ENCODE data around the gene FAM181B.
"Not testable (repeated sequence)": the region's sequence is repeated elsewhere in the genome, so short reads cannot be mapped to it uniquely, and the experiment has no call there.

FAM181B gene

DNA sequence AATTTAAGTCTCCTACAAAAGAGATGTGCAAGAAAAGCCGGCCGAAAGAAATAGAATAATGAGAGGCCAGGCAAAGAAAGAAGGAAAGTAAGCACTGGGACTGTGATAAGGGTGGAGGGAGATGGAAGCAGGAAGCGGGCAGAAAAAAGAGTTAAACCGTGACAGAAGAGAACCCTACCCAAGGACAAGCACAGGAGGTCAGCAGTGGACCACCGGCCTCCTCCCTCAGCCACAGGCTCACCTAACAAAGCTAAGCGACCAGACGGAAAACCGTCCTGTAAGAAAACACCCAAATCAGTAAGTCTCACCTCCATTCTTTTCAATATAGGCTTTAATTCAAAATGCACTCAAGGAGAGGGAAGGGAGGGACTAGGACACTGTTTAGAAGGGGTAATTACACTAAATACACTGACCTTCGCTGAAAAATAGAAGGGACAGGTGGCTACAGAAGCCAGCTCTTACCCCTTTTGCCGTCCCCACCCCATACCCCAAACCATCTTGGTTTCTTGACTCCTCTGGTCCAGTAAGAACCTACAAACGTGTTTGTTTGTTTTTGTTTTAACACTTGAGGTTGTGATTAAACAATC lies 1.9 kb downstream of the FAM181B start:
- peak; percentile 37 for DNase-seq

DNA sequence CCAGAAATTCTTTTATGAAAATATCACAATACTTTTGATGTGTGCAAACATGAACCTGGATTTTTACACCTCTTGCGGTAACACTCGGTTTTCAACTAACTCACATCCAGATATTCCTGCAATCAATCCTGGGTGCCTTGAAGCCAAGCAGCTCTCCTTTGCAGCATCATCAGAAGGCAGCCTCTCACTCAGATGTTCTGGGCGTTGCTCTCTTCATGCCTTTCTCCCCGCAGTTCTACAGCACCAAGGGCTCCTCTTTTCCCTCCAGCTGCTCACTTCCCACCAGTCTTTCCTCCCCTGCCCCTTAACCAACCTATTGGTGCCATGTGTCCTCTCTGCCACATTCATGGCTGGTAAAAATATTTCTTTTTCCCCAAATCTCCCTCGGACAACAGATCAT lies 2.9 kb downstream of the FAM181B start:
- no peak for DNase-seq

DNA sequence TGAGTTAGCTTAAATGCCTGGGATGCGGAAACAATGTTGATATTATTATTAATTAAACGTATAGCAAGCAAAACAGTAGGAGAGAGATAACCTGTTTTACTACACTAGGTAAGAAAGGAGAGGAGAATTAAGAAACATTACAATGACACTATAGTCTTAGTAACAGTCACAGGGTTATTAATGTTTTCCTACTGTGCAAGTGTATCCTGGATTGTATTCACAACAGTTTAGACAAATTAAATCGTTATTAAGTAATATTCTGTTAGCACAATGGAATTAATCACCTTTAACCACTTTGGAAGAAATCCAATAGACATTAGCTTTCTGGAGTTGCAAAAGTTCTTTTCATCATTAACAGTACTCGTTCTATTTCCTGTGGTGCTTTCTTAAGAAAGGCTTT lies 3.4 kb downstream of the FAM181B start:
- DNase-seq = no peak

DNA sequence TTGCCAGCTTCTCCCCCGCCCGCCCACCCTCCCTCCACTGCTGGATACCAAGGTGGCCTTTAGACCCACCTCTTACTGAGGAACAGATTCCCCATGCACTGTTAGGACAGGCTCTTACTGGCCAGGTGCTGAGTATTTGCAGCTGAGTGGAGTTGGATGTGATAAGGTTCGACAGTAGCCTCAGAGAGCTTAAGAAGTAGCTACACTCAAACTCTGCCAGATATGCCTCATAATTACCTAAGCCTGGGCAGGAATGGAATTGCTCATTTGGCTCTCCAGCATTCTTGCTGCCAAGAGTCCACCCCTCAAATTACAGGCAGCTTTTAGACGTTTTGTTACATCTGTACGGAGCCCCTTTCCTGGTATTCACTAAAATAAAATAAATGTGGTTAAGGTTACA lies 9.6 kb downstream of the FAM181B start:
- no peak for DNase-seq

DNA sequence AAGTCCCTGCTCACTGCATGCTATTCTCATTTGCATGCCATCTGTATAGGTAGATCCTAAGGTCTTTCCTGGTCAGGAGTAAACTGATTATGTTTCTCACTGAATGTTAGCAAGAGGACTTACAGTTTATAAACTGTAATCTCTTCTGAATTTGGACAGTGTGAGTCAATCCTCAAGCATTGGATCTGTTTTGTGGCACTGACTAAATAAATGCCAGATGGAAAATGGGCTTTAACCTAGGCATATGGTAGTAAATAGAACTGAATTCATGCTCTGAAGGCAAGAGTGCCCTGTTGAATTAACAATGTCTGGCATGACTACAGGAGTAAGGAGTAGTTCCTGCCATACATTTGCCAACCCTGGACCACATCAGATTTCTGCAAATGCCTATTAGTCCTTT lies 11.4 kb downstream of the FAM181B start:
- no peak for DNase-seq

DNA sequence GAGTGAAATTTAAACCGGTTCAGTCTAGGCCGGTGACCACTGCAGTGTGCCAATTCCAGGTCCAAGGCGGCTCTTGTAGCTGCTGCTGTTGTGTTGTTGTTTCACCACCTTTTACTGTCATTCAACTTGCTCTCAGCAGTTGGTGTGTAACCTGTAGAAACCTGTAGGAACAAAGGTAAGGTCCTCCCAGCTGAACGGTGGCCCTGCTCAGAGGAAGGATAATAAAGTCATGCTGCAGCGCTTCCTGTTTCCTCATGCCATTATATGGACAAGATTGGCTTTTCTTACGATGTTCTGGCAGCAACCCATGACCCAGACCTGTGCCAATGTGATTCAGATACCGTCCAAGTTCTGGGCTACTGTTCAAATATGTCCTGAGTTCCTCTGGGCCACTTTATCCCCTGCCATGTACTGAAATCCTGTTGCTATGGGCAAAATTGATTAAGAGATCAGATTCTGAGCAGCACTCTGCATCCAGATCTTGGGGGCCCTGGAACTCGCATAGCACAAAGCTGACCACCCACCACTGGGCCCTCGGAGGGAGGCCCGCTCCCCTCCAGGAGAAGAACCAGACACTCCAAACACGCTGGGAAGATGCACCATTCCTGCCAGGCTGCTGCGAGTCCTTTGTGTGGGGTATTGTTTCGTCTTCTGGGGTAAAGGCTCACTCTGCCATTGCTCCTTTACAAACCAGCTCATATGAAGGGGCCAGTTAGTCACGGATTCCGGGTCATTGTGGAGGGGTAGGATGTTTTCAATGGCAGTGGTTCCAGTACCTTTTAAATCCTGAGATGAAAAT lies 13.2 kb downstream of the FAM181B start:
- no peak for DNase-seq

DNA sequence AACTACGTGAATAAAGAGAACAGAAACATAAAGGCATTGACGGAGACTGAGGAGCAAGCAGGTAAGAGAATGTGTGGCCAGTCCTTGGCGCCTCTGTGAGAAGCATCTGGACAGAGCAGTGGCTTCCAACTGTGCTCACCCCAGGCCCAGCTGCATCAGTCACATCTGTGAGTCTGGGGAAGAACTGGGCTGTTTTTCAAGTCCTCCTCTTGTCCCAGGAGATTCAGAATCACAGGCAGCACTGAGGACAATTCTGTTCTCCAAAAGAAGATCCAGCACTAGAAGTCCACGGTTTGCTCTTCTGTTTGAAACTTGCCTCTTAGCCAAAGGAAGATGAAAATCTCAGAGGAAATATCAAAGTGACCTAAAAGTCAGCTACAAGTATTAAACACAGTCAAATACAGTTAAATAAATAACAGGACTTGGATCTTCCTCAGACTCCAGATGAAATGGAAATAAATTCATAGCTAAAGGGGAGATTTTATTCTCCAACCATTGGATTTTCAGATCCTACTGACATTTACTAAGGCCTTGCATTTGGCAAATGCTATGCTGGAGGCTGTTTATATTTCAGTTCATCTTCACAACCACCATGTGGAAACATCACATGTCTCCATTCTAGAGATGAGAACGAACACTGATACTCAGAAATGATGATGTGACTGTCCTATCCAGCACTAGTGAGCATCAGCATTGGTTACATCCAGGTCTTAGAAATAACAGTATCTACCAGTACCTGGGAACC lies 14.1 kb downstream of the FAM181B start:
- DNase-seq = no peak

DNA sequence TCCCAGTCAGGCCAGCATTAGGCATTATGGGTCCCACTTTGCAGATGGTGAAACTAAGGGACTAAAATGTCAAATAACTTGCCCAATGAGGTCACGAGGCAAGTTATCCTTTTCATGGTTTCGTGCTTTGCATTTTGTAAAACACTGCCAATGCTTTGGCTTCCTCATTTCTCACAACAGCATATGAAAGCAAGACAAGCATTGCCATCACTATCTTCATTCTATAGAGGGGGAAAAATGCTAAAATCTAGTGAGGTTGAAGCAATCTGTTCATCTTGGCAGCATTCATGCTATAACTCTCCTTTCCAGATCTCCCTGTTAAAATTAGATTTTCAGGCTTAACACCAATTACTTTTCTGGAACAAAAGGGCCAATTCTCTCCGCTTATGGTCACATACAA lies 14.8 kb downstream of the FAM181B start:
- DNase-seq = no peak

DNA sequence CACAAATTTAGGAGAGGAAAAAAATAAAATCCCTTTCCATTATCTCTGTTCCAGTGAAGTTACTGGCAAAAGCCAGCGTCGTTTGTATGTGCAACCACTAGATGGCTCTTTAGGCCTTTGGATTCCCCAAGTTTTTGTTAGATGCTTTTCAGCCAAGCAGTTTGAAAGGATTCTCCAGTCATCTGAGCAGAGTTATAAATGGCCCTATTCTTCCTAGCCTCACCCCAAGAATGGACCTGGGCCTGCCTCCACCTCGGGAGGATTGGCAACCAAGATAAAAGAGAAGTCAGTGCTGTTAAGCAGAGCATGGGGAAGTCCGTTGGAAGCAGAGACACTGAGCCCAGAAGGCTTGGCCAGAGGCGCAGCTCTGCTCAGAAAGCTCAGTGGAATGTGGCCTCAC lies 15.4 kb downstream of the FAM181B start:
- DNase-seq = peak; percentile 70

DNA sequence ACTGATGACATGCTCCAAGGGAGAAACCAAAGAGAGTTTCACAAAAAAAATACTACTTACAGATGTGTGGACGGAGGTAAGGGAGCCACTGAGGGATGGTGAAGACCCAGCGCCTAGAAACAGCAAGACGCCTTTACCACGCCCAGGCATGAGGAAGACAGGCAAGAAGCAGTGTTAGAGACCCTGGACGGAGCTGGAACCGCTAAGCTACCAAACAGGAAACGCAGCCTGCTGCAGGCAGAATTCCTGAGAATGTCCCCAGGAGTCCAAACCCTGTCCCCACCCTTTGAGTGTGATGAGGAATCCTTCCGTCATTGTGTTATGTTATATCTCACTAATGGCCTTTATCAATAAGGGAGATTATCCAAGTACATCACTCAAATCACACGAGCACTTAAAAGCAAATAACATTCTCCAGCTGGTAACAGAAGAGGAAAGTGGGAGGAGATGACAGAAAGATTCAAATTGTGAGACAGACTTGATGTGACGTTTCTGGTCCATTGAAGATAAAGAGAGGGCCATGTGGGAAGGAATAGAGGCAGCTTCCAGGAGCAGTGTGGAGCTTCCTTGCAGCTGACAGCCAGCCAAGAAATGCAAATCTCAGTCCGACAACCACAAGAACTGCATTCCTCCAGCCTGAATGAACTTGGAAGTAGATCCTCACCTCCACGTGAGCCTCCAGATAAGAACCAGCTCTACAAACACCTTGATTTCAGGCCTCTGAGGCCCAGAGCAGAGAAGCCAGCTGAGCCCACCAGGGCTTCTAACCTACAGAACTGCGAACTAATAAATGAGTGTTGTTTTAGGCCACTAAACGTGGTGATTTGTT lies 19.1 kb downstream of the FAM181B start:
- no peak for DNase-seq

DNA sequence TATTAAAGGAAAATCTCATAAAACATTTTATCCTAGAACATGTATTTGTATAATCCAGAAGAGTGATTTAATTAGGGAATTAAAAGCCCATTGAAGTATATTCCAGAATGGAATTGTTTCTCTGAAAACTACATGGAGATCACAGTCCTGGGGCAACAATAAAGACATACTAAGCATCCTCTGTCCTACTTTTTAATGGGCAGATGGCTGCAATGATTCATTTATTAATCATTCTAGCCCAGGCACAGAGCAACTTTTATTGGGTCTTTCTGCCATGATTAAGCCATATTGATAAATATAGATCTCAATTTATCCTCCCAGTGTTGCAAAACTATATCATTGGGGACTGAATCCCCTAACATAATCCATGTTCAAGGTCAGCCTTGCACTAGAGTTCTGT lies 22.0 kb downstream of the FAM181B start:
- DNase-seq = no peak

DNA sequence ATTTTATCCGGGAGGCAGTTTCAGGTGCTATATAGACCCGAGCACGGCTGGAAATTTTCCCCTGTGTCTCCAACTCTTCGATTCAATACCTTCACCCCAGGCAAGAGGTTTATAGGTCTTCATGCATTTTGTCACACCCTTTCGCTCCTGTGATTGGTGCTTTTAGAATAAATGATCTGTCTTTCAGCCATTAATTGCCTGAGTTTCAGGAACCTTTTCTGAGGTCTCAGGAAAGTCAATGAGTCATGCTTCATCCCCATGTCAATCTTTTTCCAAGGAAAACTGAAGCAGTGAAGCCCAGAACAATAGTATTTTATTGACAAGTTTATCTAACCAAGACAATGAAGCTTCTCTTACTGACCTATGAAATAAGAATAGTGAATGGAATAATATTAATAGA lies 29.9 kb downstream of the FAM181B start:
- no peak for DNase-seq

DNA sequence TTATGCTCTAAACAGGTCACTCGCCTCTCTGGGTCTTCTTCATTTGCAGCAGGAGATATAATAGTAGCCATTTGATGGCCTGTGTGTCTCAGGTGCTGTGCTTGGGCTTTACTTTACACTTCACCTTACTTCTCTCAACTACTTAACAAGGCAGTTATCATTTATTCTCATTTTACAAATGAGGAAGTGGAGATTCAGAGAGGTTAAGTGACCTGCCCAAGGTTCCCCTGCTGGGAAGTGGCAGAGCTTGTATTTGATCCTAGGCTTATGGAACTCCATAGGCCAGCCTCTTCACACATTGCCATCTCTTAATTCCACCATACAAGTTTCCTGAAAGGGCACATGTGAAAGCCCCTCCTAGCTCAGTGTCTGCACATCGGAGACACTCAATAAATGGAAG lies 30.4 kb downstream of the FAM181B start:
- DNase-seq = no peak

DNA sequence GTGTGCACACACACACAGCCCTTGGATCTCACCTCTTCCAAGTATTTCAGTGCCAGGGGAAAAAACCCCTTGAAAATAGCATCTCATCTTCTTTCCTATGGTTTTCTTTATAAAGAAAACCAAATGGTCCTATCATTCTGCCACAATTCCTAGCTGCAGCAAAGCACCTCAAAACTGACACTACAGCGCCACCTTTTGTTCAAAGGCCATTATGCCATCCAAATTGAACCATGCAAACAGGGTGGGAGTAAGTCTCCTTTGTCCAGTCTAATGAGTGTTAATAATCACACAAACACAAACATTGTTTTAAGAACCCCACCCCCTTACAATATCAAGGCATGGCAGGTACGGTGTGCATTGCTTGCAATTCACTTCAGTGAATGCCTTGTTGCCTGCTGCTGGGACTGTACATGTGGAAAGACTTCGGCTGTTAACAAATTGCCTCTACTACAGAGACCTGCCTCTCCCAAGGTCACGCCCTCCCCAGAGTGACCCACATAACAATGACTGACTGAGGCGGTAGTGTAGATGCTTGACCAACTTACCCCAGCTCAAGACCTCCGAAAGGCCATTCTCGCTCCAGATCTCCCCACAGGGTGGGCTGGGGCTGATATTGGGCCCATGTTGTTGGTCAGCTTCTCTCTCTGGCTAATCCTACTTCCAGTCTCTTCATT lies 31.7 kb downstream of the FAM181B start:
- peak; percentile 72 for DNase-seq

DNA sequence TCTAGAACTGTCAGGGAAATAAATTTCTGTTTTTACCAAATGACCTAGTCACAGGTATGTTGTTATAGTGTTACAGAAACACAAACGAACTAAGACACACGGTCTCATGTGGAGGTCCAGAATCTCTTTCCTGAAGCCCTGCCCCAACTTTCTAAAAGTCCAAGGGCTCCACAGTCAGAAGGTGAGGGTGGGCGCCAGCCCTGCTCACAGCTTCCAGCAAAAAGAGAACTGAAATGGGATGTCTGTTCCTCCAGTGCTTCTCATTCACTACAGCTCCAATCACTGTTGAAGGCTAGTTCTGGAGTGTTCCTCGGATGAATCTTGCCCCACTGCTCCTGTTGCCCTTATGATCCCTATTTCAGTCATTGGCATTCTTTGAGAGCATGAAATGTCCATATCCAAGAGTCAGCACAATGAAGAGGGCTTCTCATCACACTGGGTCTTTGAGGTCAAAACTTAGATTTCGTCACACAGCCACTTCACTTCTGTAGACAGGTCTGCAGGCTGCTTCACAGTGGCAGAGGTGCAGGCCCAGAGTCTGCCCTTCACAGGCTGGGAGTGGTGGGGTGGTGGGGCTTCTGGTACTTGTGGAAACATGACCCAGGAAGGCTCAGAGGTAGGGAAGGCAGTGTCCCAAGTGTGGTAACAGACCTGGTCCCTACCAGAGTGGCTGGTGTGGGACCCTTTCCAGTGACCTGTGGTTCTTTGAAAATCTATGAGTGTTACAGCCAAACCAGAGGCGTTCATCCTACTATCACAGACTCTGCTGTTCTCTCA lies 34.9 kb downstream of the FAM181B start:
- DNase-seq = no peak

DNA sequence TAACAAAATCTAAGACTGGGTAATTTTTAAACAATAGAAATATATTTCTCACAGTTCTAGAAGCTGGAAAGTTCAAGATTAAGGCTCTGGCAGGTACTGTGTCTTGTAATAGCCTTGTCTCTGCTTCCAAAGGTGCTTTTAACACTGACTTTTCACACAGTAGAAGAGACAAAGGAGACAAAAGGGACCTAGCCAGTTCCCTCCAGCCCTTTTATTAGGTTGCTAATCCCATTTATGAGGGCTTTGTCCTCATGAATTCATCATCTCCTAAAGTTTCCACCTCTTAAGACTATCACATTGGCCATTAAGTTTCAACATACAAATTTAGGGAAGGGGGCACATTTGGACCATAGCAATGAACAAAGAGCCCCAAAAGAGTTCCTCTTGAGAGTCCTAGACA lies 40.7 kb downstream of the FAM181B start:
- DNase-seq = no peak

DNA sequence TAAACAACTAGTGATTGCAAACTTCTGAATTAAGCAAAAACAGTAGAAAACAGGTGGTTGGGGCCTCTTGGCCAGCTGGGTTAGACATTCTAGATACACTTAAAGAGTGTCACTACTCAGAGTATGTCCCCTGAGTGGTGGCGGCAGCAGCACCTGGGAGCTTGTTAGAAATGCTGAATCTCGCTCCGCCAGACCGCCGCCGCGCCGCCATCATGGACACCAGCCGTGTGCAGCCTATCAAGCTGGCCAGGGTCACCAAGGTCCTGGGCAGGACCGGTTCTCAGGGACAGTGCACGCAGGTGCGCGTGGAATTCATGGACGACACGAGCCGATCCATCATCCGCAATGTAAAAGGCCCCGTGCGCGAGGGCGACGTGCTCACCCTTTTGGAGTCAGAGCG lies 44.3 kb downstream of the FAM181B start:
- not testable (repeated sequence) for DNase-seq

DNA sequence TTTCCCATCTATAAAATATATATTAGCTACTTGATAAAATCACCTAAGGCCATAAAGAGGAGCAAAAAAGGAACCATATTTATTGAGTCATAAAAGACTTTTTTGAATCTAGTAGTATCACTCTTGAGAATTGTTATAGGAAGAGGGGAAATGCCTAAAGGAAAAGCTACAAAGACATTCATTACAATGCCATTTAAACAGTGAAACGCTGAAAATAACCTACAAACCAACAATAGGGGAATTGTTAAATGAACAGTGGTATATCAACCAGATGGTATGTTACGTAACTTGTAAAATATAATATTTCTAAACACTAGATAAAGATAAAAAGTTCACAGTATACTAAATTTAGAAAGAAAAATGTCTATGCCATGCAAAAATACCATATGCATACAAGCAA lies 47.5 kb downstream of the FAM181B start:
- no peak for DNase-seq

DNA sequence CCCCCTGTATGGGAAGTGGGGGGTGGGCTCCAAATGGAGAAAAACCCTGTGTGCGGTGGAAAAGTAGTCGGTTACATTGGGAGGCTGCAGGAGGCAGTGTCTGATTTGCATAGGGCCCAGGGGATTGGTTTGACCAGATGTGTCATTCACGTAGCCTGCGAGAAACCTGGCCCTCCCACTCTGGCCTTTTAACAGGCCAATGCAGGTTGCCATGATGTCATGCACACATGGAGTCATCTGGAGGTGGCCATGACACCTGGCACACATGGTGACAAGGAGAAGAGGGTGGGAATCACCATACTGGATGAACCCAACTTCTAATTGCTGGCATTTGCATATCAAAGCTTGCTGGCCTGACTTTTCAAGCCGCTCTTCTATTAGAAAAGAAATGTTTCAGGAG lies 50.6 kb downstream of the FAM181B start:
- DNase-seq = no peak

DNA sequence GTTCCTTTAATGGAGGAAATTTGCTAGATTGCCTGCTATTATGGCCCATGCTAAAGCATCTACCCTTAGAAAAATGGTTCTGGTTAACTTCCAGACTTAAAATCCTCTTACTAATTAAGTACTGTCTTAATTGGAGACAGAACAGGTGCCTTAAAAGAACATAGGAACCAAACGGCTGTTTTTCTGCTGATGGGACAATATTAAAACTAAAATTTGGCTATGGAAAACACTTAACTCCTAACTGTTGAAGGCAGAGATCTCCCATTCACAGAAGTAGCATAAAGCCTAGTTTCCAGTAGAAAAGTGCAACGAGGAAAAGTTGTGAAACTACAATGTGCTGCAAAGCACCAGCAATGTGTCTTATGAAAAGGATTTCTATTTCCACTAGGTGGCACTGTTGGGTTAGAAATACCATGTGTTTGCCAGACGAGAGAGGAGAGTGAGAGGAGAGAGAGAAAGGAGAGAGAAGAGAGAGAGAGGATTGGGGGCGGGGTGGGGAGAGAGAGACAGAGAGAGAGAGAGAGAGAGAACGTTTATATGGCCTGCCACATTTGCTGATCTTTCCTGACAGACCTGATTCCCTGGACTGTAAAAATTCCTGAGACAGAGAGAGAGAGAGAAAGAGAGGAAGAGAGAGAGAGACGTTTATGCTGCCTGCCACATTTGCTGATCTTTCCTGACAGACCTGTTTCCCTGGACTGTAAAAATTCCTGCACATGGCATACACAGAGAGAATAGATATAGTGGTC lies 51.5 kb downstream of the FAM181B start:
- DNase-seq = no peak

DNA sequence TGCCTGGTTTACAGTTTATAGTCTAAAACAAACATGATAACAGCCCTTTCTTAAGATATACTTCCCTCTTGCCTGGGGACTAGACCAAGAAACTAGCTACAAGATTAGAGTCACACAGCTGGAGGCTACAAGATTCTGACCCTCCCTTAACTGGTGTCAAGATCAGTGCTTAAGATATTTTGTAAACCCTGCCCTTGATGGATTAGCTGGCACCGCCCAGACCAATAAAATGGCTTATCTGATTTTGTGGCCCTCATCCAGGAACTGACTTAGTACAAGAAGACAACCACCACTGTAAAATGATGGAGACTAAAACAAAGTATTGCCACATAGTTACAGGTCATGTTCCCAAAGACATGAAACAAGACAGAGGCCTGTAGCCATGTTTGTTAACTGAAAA lies 53.4 kb downstream of the FAM181B start:
- DNase-seq = no peak

Measured in retina (tissue), 1 donor.